HG03139 (cell line): ENCODE measurements around the gene TMEM222.

Source experiments
- ATAC-seq: cut with Tn5 transposase; IDR thresholded peaks from one replicate; pipeline ENCODE4 v1.9.1; 2021; ENCODE audit not compliant: unreplicated experiment

The TMEM222 gene

DNA sequence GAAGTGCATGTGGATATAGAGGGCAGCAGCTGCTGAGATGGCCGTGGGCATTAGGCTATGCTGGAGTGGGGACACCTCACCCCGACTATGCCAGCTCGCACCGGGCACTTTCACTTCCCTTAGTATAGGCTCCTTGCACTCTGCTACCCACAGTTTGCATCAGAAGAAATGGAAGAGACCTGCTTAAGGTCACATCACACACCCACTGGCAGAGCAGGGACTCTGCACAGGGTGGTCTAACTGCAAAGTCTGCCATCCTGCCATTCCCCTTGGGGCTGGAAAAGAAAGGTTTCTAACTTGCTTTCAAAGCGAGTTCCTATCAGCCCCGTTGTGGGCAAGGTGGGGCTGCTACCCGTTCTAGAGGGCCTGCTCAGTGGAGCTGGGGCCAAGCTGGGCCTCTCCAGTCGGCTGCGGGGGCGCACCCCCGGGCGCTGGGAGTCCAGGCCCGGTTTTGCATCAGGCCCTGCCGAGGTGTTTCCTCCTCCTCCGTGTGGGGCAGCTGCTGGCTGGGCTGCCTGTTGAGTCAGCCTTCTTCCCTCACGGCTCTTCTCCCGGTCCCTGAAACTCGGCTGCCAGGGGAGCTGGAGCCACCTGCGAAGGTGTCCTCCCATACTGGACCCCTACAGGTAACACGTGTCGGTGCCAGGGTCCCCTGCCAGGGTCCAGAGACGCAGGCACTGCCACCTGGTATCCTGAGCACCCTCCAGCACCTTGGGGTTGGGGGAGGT, 19.7 kb downstream of the TMEM222 start, which contains the start of gene SYTL1:
SYTL1 (plus strand) TSS at position 498 of the 728 bp plus-strand sequence. CDS start 3,313 bp downstream, outside the sequence.
- no peak for ATAC-seq

DNA sequence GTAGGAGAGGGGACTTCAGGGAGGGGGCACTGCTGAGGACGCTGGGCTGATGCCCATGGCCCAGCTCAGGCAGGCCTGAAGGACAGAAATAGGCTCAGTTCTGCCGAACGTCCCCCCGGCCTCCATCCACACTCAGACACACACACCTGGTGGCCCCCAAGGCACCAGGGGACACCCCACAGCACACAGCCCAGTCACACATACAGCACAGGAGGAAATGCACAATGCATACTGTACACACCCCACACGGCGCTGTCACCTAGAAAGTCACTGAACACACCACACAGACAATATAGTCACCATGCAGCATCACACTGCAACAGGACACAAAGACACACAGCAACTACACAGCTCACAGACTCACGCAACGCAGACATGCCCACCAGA, 20.4 kb downstream of the TMEM222 start:
- ATAC-seq = no peak

DNA sequence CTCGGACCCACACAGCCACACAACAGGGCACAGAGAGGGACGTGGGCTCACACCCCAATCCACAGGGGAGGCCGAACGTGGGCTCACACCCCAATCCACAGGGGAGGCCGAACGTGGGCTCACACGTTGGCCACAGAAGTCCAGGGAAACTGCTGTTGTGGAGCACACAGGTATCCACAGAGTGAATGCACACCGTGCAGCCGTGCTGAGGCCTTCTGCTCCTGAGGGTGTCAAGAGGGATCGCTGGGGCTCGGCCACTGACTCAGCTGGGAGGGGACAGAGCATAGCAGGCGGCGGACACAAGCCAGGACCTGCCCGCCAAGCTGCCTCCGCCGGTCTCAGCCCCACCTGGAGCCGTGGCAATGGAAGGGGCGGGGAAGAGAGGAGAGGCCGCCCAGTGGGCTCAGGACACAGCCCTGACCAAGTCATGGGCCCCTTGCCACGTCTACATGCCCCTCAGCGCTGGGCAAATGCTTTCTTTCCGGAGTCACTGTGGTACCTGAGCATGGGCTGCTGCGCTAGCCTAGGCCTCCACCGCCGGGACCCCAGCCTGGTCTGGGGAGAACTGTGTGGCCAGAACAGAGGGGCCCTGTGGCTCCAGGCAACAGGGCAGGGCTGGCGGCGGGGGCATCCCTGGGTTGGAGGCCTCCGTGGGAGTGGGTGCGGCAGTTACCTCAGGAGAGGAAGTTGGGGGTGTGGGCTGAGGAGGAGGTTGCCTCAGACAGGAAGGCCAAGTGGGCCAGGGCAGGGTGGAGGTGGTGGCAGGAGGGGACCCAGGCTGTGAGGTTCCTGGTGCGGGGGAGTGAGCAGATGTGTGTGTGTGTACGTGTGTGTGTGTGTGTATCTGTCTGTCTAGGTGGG, 21.0 kb downstream of the TMEM222 start:
- ATAC-seq = no peak

DNA sequence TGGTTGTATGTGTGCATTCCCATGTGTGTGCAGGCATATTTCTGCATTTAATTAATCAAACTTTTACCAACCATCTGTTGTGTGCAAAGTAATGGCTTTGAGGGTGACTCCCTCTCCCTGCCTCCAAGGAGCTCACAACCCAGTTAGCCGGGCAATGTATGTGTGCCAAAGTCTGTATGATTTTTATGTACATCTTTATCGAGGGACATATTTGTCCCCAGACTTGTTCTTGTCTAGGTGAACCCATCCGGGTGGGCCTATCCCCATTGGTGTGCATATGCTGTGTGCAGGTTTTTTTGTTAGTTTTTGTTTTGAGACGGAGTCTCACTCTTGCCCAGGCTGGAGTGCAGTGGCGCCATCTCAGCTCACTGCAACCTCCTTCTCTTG, 21.7 kb downstream of the TMEM222 start:
- ATAC-seq = no peak

DNA sequence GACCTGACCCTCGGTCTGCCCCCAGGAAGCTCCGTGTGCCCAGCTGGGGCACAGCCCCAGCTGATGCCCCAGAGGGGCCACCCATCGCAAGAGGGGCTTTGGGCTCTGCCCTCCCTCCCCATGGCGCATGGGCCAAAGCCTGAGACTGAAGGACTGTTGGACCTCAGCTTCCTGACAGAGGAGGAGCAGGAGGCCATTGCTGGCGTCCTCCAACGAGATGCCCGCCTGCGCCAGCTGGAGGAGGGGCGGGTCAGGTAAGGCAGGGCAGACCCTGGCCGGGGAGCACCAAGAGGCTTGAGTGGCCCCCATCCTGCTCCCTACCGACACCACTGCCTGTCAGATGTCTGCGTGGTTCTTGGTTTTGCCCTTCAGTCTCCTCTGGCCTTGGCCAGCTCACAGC, 23.3 kb downstream of the TMEM222 start:
- ATAC-seq = no peak

DNA sequence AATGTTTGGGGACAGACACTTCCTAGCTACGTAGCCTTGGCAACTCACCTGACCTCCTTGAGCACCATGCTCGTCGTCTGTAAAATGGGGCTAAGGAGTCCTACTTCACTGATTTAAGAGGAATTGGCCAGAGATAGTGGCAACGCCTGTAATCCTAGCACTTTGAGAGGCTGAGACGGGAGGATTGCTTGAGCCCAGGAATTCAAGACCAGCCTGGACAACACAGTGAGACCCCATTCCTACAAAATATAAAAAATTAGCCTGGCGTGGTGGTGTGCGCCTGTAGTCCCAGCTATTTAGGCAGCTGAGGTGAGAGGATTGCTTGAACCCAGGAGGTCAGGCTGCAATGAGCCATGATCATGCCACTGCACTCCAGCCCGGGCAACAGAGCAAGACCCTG, 24.4 kb downstream of the TMEM222 start:
- ATAC-seq = no peak

DNA sequence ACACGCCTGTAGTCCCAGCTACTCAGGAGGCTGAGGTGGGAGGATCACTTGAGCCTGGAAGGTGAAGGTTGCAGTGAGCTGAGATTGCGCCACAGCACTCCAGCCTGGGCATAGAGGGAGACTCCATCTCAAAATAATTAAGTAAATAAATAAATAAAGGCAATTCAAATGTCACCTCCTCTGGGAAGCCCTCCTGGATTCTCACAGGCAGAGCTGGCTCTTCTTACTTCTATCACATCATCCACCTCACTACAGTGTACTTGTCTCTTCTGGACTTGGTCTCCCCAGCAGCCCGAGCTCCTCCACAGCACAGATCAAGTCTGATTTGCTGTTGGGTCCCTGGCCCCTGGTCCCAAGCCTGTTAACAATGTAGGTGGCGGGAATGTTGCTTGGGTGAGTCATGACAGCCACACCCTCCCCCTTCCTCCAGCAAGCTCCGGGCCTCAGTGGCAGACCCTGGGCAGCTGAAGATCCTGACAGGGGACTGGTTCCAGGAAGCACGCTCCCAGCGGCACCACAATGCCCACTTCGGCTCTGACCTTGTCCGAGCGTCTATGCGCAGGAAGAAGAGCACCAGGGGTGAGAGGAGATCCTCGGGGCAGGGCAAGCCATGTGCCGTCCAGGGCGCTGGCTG, 25.1 kb downstream of the TMEM222 start:
- no peak for ATAC-seq

DNA sequence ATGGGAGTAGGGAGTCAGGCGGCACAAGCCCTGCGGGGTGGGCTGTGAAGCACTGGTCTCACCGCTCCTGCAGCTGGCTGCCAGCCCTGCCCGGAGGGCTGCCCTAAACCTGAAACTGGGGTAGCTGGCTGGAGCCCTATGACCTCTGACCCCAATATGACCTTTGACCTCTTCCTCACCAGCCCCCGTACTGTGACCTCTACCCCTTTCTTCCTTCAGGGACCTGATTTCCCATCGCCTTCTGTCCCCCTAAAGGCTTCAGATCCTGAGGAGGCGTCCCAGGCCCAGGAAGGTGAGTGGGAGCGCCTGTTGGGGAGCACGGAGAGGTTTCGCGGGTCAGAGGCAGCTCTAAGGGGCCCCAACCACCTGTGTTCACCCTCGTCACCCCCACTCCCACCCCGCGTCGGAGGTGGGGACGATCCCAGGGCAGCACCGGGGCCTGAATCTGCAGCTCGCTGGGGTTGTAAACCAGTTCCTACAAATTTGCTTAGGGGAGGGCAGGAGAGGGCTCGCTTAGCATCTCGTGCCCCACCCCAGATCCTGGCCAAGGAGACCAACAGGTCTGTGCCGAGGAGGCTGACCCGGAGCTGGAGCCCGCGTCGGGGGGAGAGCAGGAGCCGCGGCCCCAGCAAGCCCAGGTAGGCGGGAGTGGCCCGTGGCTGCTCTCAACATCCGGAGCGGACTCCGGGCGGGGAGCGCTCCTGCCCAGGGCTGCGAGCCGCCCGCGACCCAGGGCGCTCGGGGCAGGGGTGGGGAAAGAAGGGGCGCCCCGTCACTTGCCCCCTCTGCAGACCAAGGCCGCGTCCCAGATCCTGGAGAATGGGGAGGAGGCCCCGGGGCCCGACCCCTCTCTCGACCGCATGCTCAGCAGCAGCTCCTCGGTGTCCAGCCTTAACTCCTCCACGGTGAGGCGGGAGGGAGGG, 27.2 kb downstream of the TMEM222 start:
- no peak for ATAC-seq

DNA sequence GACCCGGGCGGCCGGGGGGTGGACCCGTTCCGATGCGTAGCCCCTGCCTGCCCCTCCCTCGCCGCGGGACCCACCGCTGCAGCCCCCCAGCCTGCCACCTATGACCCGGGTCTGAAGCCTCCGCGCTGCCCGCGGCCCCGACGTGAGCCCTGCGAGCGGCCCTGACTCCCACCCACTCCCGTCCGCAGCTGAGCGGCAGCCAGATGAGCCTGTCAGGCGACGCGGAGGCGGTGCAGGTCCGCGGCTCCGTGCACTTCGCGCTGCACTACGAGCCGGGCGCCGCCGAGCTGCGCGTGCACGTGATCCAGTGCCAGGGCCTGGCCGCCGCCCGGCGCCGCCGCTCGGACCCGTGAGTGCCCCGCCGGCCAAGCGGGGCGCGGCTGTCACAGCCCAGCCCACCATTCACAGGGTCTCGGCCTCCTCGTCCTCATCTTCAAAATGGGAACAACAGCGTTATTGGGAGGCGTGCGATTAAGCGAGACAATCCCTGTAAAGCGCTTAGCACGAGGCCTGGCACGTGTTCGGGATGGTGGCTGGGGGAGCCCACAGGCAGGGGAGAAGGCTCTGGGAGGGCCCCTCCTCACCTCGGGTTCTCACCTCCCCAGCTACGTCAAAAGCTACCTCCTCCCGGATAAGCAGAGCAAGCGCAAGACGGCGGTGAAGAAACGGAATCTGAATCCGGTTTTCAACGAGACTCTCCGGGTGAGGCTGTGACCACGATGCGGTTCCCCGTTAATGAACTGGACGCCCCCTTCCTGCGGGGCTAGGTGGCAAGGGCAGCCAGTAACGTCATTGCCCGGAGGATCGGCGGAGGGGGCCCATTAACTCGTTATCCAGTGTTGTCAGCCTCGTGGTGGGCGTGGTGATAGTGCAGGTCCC, 28.1 kb downstream of the TMEM222 start:
- no peak for ATAC-seq

DNA sequence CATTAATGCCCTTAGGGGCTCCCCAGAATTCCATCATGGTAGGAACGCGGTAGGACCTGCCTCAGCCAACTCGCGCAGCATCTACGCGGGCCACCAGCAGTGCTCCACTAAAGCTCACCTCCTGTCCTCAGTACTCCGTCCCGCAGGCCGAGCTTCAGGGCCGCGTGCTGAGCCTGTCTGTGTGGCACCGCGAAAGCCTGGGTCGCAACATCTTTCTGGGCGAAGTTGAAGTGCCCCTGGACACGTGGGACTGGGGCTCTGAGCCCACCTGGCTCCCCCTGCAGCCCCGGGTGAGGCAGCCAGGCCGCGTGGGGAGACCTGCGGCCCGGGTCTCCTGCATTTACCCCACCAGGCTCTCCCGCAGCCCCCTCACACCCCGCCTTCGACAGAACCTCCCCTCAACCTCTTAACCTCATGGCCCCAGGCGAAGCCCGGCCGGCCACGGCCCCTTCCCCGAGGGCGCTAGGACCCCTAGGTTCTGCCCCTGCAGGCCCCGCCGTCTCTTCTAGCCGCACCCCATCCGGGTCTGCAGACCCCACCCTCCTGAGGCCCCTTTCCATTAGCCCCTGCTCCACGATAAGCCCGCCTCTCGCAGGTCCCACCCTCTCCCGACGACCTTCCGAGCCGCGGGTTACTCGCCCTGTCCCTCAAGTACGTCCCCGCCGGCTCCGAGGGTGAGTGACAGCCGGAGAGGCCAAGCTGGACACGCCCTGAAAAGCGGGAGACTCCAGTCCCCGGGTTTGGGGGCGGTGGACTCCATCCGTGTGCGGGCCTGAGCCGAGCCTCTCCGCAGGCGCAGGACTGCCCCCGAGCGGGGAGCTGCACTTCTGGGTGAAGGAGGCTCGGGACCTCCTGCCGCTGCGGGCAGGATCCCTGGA, 28.9 kb downstream of the TMEM222 start:
- no peak for ATAC-seq

DNA sequence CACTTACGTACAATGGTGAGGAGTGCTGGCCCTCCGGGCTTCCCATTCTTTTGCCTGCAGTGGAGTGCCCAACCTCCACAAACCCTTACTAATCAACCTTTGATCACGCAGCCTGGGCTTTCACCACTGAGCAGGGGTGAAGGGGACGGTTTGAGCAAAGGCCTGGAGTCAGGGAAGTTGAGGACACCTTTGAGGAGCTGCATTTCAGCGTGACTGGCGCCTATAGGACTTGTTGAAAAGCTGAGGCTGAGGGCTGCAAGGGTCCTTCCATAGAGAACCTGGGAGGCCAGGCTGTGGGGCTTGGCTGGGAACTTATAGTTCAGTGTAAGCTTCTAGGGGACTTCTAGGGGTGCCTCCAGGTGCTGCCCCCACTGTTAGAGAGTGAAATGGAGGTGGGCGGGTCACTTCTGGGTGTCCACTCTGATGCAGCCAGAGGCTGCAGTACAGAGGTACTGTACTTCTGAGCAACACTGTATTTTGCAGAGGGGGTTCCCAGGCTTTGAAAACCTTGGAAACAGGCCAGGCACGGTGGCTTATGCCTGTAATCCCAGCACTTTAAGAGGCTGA, 29.7 kb downstream of the TMEM222 start:
- ATAC-seq = no peak

DNA sequence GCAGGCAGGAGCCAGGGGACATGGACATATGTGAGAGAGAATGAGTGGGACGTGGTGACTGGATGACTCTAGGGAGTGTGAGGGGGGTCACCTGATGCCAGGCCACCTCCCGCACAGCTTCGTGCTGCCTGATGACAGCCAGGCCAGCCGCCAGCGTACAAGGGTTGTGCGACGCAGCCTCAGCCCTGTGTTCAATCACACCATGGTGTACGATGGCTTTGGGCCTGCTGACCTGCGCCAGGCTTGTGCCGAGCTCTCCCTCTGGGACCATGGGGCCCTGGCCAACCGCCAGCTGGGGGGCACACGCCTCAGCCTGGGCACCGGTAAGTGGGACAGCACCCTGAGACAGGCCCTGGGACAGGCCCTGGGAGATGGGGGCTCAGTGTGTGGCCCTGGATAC, 31.2 kb downstream of the TMEM222 start:
- ATAC-seq = no peak

DNA sequence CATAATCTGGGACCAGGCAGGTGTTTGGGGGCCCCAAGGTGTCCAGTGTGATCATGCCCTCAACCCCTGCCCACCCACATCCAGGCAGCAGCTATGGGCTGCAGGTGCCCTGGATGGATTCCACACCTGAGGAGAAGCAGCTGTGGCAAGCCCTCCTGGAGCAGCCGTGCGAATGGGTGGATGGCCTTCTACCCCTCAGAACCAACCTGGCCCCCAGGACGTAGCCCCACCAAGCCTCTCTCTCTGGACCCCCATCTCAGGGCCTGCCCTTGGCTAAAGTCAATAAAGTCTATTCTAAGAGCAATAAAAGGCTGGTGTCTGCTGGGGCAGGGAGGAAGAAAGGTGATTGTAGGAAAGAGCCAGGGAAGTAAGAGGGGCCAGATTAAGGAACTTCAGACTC, 31.7 kb downstream of the TMEM222 start:
- ATAC-seq = no peak

DNA sequence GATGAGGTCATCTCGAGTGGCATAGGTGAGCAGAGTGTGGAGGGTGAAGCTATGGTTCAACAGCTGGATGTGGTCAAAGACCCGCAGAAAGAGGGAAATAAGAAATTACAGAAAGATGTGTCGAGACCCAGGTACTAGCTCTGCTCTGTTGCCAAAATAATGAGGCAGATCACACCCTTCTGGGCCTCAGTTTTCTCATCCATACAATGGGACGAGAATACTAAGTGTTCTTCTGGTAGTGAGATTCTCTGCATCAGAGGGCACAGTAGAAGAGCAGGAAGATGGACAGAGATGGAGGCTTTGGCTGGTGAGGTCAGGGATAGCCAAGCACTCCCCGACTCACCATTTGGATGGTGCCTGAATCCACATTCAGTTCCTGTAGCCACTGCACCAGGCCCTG, 33.7 kb downstream of the TMEM222 start:
- no peak for ATAC-seq

DNA sequence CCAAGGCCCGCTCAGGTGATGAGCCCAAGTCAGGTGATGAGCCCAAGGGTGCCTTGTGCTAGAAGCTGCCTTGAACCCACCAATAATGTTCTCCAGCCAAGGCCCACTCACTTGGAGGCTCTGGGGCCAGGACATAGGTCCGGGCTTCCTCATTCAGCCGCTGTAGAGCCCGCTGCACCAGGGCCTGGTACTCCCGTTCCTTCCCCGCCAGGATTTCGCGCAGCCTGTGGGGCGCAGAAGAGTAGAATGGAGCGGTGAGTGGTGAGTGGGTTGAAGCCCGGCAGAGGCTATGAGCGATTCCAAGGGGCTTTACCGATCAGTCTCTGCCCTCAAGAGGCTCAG, 34.3 kb downstream of the TMEM222 start:
- no peak for ATAC-seq

DNA sequence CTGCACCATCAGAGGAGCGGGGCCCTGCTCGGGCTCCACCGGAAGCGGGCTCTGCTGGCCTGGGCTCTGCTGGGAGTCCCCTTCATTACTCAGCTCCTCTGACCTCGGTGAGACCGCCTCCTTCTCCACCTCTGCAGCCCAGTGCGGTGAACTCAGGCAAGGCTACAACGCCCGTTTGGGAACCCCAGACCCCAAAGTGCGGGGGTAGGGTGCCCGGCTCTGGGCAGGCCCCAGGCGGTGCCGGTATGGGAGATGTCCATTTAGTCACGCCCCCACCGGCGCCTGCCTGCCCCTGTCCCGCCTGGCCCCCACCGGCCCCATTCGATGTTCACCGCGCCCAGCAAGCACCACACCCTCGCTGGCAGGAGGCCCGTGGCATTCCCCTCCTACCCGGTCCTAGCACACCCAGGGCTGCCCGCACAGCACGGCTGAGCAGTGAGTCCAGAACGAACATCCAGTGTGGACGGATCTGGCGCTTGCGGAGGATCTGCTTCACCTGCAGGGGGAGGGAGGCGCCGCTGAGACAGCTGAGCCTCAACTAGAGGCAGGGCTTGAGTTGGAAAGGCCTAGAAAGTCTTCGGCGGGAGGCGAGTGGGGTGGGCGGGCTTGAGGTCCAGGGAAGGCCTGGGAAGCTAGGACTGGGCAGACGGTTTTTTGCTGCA, 34.8 kb downstream of the TMEM222 start:
- ATAC-seq = no peak

DNA sequence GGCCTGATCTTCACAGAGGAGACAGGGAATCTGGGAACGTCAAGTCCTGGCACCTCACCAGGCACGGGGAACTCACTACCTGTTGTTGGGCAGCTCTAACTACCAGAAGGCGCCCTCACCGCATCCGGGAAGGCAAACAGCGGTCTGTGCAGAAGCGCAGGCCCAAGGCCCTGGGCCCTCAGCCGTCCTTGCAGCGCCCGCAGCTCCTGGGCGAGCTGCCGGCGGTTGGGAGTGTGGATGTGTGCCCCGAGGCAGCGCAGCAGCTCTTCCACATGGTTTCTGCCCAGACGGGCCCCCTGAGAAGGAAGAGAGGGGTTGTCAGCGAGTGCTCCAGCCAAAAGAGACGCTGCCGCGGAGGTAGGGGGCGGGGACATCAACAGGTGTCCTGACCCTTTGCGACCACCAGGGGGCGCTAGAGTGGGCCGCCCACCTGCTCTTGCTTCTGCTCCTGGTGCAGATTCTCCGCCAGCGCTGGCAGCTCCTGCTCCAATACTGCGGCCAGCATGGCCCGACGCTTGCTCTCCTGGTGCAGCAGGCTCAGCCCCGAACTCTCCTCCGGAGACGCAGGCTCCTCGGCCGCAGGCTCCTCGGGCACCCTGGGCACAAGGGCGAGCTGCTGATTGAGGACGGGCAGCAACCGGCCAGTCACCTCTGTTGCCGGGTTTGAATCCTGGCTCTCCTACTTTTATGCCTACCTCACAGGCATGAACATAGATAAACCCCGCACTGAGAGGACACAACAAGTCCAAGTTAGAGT, 35.5 kb downstream of the TMEM222 start:
- no peak for ATAC-seq
